Smooth muscle cell (in vitro differentiated cells): Measurements from ENCODE around the gene ABCB9. TPM values are rescaled to one million over a fixed set of nuclear protein-coding genes. Genes with fewer than 3 reads are reported as not detected.

Source experiments
- DNase-seq: peaks from one replicate; lab custom pipeline; 2025; ENCODE audit not compliant: unreplicated experiment; lab: John Stamatoyannopoulos, UW
- H2AFZ ChIP-seq: fragments of 200-600 bp; sonication (generic); 2 replicates; pipeline ENCODE4 v1.6.0; 2016; ENCODE audit warnings: antibody characterized with exemption, low read depth, mild to moderate bottlenecking
- H3F3A ChIP-seq: fragments of 200-600 bp; sonication (generic); 2 replicates; pipeline ENCODE4 v1.6.0; 2017; ENCODE audit warnings: antibody characterized with exemption, low read depth
- H3K27ac ChIP-seq: fragments of 200-600 bp; sonication (generic); 2 replicates; pipeline ENCODE4 v1.5.1; 2016; ENCODE audit warnings: low read depth, mild to moderate bottlenecking
- H3K27me3 ChIP-seq: fragments of 200-600 bp; sonication (generic); 2 replicates; pipeline ENCODE4 v1.6.1; 2016; ENCODE audit warnings: low read depth, mild to moderate bottlenecking
- H3K36me3 ChIP-seq: fragments of 200-600 bp; sonication (generic); 2 replicates; pipeline ENCODE4 v1.5.1; 2016; ENCODE audit warnings: low read depth
- H3K4me1 ChIP-seq: fragments of 200-600 bp; sonication (generic); 2 replicates; pipeline ENCODE4 v1.5.1; 2016; ENCODE audit warnings: low read depth
- H3K4me2 ChIP-seq: fragments of 200-600 bp; sonication (generic); 2 replicates; pipeline ENCODE4 v1.6.0; 2016; ENCODE audit warnings: mild to moderate bottlenecking
- H3K4me3 ChIP-seq: fragments of 200-600 bp; sonication (generic); 2 replicates; pipeline ENCODE4 v1.5.1; 2016; ENCODE audit warnings: mild to moderate bottlenecking
- H3K79me2 ChIP-seq: fragments of 200-600 bp; sonication (generic); 2 replicates; pipeline ENCODE4 v1.6.0; 2016; ENCODE audit warnings: low read depth, mild to moderate bottlenecking
- H3K9ac ChIP-seq: fragments of 200-600 bp; sonication (generic); 2 replicates; pipeline ENCODE4 v1.6.0; 2016; ENCODE audit warnings: low read depth
- H3K9me3 ChIP-seq: fragments of 200-600 bp; sonication (generic); replicated peaks from 2 replicates; pipeline ENCODE4 v1.5.1; 2016; ENCODE audit warnings: low read depth
- H4K20me1 ChIP-seq: fragments of 200-600 bp; sonication (generic); 2 replicates; pipeline ENCODE4 v1.6.0; 2016; ENCODE audit warnings: low read depth
- WGBS: methylation state at CpG from one replicate; pipeline ENCODE4 v1.1.7; 2016; ENCODE audit warnings: low lambda C conversion rate; 5-methylcytosine and 5-hydroxymethylcytosine counted together
- polyA plus RNA-seq: library from polyadenylated mRNA; unstranded; fragments of >200 nt; fragmentation: Nextera tagmentation; extraction: Ambion mirVana; gene quantifications from 2 replicates; pipeline ENCODE4 v1.2.1, GENCODE V29; 2016
- total RNA-seq: library from RNA; depleted of rRNA; stranded (reverse); fragments of >200 nt; gene quantifications from 2 replicates; pipeline ENCODE4 v1.2.3, GENCODE V29; 2014
- TF ChIP-seq, protein P1 (sequence below): fragments of 200-600 bp; sonication (generic); IDR thresholded peaks from 2 replicates; pipeline ENCODE4 v1.5.1; 2017; ENCODE audit warnings: borderline replicate concordance, mild to moderate bottlenecking, antibody characterized with exemption; ENCODE audit not compliant: insufficient read depth, poor library complexity, severe bottlenecking

The ABCB9 gene
- total and polyA plus RNA-seq, 2 experiments from 2014 or later, result 8.0 to 8.2 TPM

DNA sequence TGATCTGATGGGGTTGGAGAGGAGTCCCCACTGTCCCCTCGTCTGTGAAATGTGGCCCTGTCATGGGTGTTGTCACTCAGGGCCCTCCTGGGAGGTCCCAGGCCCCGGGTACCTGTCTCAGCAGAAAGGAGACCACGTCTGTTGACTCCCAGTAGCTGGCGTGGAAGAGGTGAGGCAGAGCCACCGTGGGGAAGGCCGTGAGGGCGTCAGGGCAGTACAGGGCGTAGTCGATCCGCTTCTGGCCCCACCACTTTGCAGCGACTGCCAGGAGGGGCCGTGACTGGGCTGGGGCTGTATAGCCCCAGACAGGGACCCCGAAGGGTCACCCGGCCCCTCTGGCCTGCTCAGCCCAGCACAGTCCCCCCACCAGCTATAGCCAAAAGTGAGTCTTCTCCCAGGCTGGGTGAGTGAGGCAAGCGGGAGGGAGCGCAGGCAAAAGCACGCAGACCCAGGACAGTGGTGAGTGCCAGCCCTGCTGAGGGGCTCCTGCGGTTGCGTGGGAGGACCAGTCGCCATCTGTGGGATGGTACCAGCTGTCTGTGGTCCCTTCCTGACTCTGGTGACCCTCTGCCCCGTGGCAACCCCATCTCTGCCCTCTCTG is 22.4 kb upstream of the ABCB9 start:
- H4K20me1 ChIP-seq, result no peaks in the 10 kb centered on the region
- H3K4me2 ChIP-seq, result no peak overlapping the region
- no peaks in the 10 kb centered on the region for H3K4me1 ChIP-seq
- DNase-seq, result no peak
- no peak overlapping the region for H3K4me3 ChIP-seq
- no peaks in the 10 kb centered on the region for H3K27me3 ChIP-seq
- H2AFZ ChIP-seq, result no peak overlapping the region
- no peak overlapping the region for H3K9ac ChIP-seq
- H3K36me3 ChIP-seq, result no peaks in the 10 kb centered on the region
- TF ChIP-seq, protein P1, sequence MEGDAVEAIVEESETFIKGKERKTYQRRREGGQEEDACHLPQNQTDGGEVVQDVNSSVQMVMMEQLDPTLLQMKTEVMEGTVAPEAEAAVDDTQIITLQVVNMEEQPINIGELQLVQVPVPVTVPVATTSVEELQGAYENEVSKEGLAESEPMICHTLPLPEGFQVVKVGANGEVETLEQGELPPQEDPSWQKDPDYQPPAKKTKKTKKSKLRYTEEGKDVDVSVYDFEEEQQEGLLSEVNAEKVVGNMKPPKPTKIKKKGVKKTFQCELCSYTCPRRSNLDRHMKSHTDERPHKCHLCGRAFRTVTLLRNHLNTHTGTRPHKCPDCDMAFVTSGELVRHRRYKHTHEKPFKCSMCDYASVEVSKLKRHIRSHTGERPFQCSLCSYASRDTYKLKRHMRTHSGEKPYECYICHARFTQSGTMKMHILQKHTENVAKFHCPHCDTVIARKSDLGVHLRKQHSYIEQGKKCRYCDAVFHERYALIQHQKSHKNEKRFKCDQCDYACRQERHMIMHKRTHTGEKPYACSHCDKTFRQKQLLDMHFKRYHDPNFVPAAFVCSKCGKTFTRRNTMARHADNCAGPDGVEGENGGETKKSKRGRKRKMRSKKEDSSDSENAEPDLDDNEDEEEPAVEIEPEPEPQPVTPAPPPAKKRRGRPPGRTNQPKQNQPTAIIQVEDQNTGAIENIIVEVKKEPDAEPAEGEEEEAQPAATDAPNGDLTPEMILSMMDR, result no peak
- H3K27ac ChIP-seq, result no peak overlapping the region
- 96% methylated on average over 21 of the region's 21 CpGs for WGBS
- no peaks in the 10 kb centered on the region for H3K79me2 ChIP-seq
- no peaks in the 10 kb centered on the region for H3F3A ChIP-seq
- no peaks in the 10 kb centered on the region for H3K9me3 ChIP-seq

DNA sequence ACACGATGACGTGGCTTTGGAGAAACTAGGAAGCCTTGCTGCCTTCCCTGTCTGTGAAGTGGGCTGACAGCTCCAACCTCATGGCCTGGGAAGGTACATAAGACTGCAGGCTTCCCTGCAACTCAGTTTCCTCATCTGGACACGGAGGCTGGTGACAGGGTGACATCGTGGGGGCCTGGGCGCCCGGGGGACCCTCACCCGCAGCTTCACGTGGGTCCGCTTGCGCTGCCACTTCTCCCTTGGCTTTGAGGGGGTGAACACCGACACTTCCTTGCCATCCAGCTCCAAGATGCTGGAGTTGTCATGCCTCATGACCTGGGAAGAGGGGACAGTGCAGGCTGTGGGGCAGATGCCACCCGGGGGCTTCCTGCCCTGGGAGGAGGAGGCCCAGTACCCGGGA is 21.8 kb upstream of the ABCB9 start:
- DNase-seq, result no peak
- H4K20me1 ChIP-seq, result no peaks in the 10 kb centered on the region
- H3K4me3 ChIP-seq, result no peak overlapping the region
- no peak overlapping the region for H3K9ac ChIP-seq
- no peaks in the 10 kb centered on the region for H3K27me3 ChIP-seq
- TF ChIP-seq, protein P1, result no peak
- no peaks in the 10 kb centered on the region for H3F3A ChIP-seq
- H3K36me3 ChIP-seq, result no peaks in the 10 kb centered on the region
- WGBS, result 98% methylated on average over 13 of the region's 13 CpGs
- no peak overlapping the region for H3K4me2 ChIP-seq
- H2AFZ ChIP-seq, result no peak overlapping the region
- H3K79me2 ChIP-seq, result no peaks in the 10 kb centered on the region
- H3K9me3 ChIP-seq, result no peaks in the 10 kb centered on the region
- no peak overlapping the region for H3K27ac ChIP-seq
- no peaks in the 10 kb centered on the region for H3K4me1 ChIP-seq

DNA sequence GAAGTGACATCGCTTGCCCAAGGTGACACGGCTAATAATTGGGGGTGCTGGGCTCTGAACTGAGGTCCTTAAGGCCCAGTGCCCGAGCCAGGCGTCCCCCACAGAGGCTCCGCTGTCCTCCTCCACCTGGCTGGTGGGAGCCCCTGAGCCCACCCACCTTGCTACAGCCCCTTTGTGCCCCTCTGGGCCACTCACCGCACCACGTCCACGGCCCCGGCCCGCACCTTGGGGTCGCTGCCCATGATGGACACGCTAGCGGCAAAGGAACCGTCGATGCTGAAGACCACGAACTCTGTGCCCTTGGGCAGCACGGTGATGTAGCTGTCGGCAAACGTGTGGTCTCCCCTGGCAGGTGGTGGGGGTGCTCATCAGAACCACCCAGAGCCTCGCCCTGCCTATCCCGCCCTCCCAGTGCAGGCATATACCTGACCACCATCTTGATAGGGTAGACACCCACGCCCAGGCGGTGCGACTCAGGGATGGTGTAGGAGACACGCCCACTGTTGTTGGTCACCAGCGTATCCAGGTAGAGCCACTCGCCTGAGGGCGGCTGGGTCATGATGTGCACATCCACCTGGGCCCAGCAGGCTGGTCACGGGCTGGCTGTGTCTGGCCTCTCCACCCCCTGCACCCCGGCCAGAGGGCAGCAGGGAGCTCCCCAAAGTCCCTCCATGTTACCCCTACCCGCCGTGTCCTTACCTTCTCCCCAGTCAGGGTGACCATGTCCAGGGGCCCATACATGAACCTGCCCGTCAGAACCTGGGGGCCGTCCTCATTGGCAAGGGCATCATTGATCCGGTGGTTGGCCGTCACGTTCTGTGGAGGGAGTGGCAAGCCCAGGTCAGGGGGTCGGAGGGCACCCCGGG is 21.1 kb upstream of the ABCB9 start:
- H3K79me2 ChIP-seq, result peaks cover 7% of the 10 kb centered on the region
- TF ChIP-seq, protein P1, result no peak
- 97% methylated on average over 39 of the region's 39 CpGs for WGBS
- no peak overlapping the region for H3K4me2 ChIP-seq
- H3K4me1 ChIP-seq, result peaks cover 3% of the 10 kb centered on the region
- H3K9me3 ChIP-seq, result no peaks in the 10 kb centered on the region
- H3K9ac ChIP-seq, result no peak overlapping the region
- no peak overlapping the region for H3K27ac ChIP-seq
- no peaks in the 10 kb centered on the region for H3F3A ChIP-seq
- no peak for DNase-seq
- H3K4me3 ChIP-seq, result no peak overlapping the region
- no peaks in the 10 kb centered on the region for H4K20me1 ChIP-seq
- no peaks in the 10 kb centered on the region for H3K27me3 ChIP-seq
- no peak overlapping the region for H2AFZ ChIP-seq
- H3K36me3 ChIP-seq, result no peaks in the 10 kb centered on the region
